DND-41 (cell line): ENCODE results near the gene FAM20C.

Source experiments
- ATAC-seq: fragments of 200-7000 bp; cut with Tn5 transposase; 3 replicates; pipeline ENCODE4 v1.9.1; 2021; ENCODE audit warnings: low read depth; ENCODE audit not compliant: insufficient read depth
- DNase-seq: peaks from one replicate; pipeline ENCODE4 v3.0.0-alpha.2; 2020
- H2AFZ ChIP-seq: 2 replicates; pipeline ENCODE4 v1.6.0; 2012; ENCODE audit warnings: low read depth, low read length
- H3K27ac ChIP-seq: 2 replicates; pipeline ENCODE4 v1.5.1; 2012; ENCODE audit warnings: low read length, inconsistent platforms
- H3K27me3 ChIP-seq: fragments of 200-600 bp; sonication (generic); 2 replicates; pipeline ENCODE4 v1.6.0; 2012; ENCODE audit warnings: low read length, mild to moderate bottlenecking, inconsistent platforms; ENCODE audit not compliant: insufficient read depth, poor library complexity
- H3K36me3 ChIP-seq: 2 replicates; pipeline ENCODE4 v1.5.1; 2012; ENCODE audit warnings: low read length, inconsistent platforms; ENCODE audit not compliant: insufficient read depth
- H3K4me1 ChIP-seq: 2 replicates; pipeline ENCODE4 v1.5.1; 2012; ENCODE audit warnings: mild to moderate bottlenecking, low read length; ENCODE audit not compliant: insufficient read depth
- H3K4me2 ChIP-seq: 2 replicates; pipeline ENCODE4 v1.6.0; 2012; ENCODE audit warnings: mild to moderate bottlenecking, moderate library complexity, low read length, inconsistent platforms; ENCODE audit not compliant: insufficient read depth
- H3K4me3 ChIP-seq, 2 experiments: fragments of 200-600 bp in 1 of 2; shearing (Covaris generic) in 1 of 2; 2 replicates each; pipeline ENCODE4 v1.5.1; 2012 to 2016; ENCODE audit warnings: inconsistent platforms in 2 of 2, low read length in 2 of 2, mild to moderate bottlenecking in 2 of 2, low read depth in 1 of 2, moderate library complexity in 1 of 2
- H3K79me2 ChIP-seq: 2 replicates; pipeline ENCODE4 v1.6.0; 2012; ENCODE audit warnings: low read length, inconsistent platforms; ENCODE audit not compliant: insufficient read depth
- H3K9ac ChIP-seq: 2 replicates; pipeline ENCODE4 v1.6.0; 2012; ENCODE audit warnings: low read depth, mild to moderate bottlenecking, inconsistent platforms, low read length, moderate library complexity
- H3K9me3 ChIP-seq: 2 replicates; pipeline ENCODE4 v1.5.1; 2012; ENCODE audit warnings: low read length, moderate library complexity, mild to moderate bottlenecking, inconsistent platforms; ENCODE audit not compliant: insufficient read depth, severe bottlenecking
- H4K20me1 ChIP-seq: 2 replicates; pipeline ENCODE4 v1.6.0; 2012; ENCODE audit warnings: low read length; ENCODE audit not compliant: insufficient read depth
- EZH2 ChIP-seq: IDR thresholded peaks from 3 replicates; pipeline ENCODE4 v1.6.1; 2012; ENCODE audit warnings: borderline replicate concordance, low read depth, mild to moderate bottlenecking, moderate library complexity, low read length, inconsistent platforms; ENCODE audit not compliant: severe bottlenecking
- TF ChIP-seq, protein P1 (sequence below): IDR thresholded peaks from 2 replicates; pipeline ENCODE4 v1.5.1; 2012; ENCODE audit warnings: borderline replicate concordance, low read length, moderate library complexity, mild to moderate bottlenecking; ENCODE audit not compliant: poor library complexity, severe bottlenecking; ENCODE audit errors: extremely low read depth

The FAM20C gene

DNA sequence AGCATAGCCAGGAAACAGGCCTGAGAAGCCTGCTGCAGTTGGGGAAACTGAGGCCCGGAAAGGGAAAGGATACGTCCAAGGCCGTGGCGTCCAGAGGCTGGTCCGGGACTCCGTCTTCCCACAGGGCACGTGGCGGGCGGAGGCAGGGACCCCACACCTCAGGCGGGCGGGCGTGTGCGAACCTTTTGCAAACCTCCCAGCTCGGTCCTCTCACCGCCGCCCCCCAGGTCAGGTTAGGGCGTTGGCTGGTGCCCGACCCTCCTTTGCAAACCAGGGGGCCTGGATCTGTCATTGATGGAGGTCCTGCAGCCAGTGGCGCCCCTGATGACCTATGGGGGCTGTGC lies 19.3 kb downstream of the FAM20C start:
- no peak for TF ChIP-seq EZH2
- Histone ChIP-seq H3K27ac (no peak overlapping the region), H3K36me3 (no peaks in the 10 kb centered on the region)

DNA sequence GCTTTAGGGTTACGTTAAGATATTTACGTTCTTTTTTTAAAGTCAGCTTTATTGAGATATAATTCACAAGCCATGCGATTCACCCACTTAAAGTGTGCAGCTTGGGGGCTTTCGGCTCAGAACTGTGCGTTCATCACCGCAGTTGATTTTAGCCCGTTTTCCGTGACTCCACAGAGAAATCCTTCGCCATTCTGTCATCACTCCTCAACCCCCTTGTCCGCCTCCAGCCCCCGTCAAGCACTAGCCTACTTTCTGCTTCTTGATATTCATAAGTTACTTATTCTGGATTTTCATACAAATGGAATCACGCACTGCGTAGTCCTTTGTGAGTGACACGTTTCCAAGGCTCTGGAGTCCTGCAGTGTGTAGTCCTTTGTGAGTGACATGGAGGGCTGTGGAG lies 20.4 kb downstream of the FAM20C start:
- Histone ChIP-seq H3K36me3 (no peaks in the 10 kb centered on the region), H3K9me3 (no peaks in the 10 kb centered on the region), H3K27ac (no peak overlapping the region), H3K4me1 (no peaks in the 10 kb centered on the region), H2AFZ (no peak overlapping the region), H4K20me1 (no peaks in the 10 kb centered on the region; the same call in 1 of the 2 replicates), H3K27me3 (no peaks in the 10 kb centered on the region), H3K9ac (no peak overlapping the region), H3K79me2 (no peaks in the 10 kb centered on the region), H3K4me2 (no peak overlapping the region), H3K4me3 (no peak overlapping the region)
- no peak for TF ChIP-seq EZH2
- TF ChIP-seq, protein P1, sequence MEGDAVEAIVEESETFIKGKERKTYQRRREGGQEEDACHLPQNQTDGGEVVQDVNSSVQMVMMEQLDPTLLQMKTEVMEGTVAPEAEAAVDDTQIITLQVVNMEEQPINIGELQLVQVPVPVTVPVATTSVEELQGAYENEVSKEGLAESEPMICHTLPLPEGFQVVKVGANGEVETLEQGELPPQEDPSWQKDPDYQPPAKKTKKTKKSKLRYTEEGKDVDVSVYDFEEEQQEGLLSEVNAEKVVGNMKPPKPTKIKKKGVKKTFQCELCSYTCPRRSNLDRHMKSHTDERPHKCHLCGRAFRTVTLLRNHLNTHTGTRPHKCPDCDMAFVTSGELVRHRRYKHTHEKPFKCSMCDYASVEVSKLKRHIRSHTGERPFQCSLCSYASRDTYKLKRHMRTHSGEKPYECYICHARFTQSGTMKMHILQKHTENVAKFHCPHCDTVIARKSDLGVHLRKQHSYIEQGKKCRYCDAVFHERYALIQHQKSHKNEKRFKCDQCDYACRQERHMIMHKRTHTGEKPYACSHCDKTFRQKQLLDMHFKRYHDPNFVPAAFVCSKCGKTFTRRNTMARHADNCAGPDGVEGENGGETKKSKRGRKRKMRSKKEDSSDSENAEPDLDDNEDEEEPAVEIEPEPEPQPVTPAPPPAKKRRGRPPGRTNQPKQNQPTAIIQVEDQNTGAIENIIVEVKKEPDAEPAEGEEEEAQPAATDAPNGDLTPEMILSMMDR: no peak
- ATAC-seq: no peak
- no peak for DNase-seq

More for the DNA sequence above, 19.3 kb downstream of the FAM20C start:
- Histone ChIP-seq H3K9ac (no peak overlapping the region), H3K79me2 (no peaks in the 10 kb centered on the region), H4K20me1 (no peaks in the 10 kb centered on the region; the same call in 1 of the 2 replicates), H3K4me2 (no peak overlapping the region), H2AFZ (no peak overlapping the region), H3K4me3 (no peak overlapping the region), H3K9me3 (no peaks in the 10 kb centered on the region), H3K4me1 (no peaks in the 10 kb centered on the region), H3K27me3 (no peaks in the 10 kb centered on the region)
- DNase-seq (no peak), ATAC-seq (no peak)

DNA sequence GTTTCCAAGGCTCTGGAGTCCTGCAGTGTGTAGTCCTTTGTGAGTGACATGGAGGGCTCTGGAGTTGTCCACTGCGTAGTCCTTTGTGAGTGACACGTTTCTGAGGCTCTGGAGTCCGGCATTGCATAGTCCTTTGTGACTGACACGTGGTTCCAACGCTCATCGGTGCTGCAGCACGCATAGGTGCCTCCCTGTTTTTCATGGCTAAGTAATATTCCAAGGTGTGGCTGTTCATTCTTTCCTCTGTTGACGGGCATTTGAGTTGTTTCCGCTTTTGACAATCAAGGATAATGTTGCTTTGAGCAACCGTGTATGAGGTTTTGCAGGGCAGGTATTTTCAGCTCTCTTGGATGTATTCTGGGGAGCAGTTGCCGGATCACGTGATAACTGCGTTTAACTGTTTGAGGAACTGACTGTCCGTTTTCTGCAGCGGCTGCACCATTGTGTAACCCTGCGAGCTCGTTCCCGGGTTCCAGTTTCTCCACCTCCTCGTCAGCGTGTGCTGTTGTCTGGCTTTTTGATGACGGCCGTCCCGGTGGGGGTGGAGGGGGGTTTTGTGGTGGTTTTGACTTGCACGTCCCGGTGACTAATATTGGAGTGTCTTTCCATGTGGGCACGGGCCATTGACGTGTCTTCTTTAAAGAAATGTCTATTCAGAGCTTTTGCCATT lies 21.1 kb downstream of the FAM20C start:
- Histone ChIP-seq H3K79me2 (no peaks in the 10 kb centered on the region), H3K36me3 (no peaks in the 10 kb centered on the region), H2AFZ (no peak overlapping the region), H3K27me3 (no peaks in the 10 kb centered on the region), H3K4me3 (no peak overlapping the region), H3K9ac (no peak overlapping the region), H4K20me1 (peaks cover 2% of the 10 kb centered on the region; the same call in 1 of the 2 replicates), H3K27ac (no peak overlapping the region), H3K4me1 (no peaks in the 10 kb centered on the region), H3K9me3 (no peaks in the 10 kb centered on the region), H3K4me2 (no peak overlapping the region)
- DNase-seq: no peak
- no peak for TF ChIP-seq EZH2
- ATAC-seq: no peak

DNA sequence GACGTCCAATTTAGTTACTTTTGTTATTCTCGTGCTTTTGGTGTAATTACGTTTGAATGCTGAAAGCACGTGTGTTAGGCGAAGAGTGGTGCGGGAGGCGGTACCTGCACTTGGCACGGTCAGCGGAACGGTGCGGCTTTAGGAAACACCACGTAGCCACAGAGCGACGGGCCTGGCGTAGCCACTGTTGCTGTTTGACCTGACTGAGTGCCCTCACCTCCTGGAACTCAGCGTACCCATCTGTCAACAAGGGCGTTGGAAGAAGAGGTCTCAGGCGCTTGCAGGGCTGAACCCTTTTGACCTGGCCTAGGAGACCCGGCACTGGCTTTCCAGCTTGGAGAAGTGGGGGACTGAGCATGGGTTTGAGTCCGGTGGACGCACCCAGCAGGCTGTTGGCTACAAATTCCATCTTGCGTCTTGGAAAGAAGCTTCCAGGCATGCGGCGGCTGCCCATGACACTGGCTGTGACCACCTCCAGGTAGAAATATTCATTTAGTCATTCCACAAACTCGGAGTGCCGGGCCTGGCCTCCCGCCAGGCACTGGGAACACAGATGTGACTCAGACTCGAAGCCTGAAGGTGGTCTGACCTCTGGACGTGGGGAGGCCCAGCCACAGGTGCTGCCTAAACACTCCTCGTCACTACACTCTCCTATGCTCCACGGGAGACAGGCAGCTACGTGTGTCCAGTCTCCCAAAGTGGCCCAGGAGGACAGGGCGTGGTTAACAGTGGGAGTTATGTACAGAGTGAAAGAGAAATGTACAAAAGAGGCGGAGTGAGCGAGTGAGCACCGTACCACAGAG lies 22.2 kb downstream of the FAM20C start:
- Histone ChIP-seq H3K27me3 (no peaks in the 10 kb centered on the region), H2AFZ (no peak overlapping the region), H3K4me2 (no peak overlapping the region), H3K4me1 (no peaks in the 10 kb centered on the region), H3K36me3 (no peaks in the 10 kb centered on the region), H3K9ac (no peak overlapping the region), H3K9me3 (no peaks in the 10 kb centered on the region), H3K4me3 (no peak overlapping the region), H3K27ac (no peak overlapping the region), H3K79me2 (no peaks in the 10 kb centered on the region), H4K20me1 (peaks cover 2% of the 10 kb centered on the region; the same call in 1 of the 2 replicates)
- TF ChIP-seq EZH2: no peak
- TF ChIP-seq, protein P1: no peak
- no peak for ATAC-seq
- no peak for DNase-seq
